Neural crest cell (in vitro differentiated cells): ENCODE results near the gene NANP. TPM values are rescaled to one million over a fixed set of nuclear protein-coding genes. Genes with fewer than 3 reads are reported as not detected.
"Not testable (repeated sequence)": the region's sequence is repeated elsewhere in the genome, so short reads cannot be mapped to it uniquely, and the experiment has no call there.

Experiments
- DNase-seq: peaks from one replicate; pipeline ENCODE4 v3.0.0; 2021; ENCODE audit warnings: low read depth, mixed read lengths, low spot score
- H3K27ac Mint-ChIP-seq: one replicate; pipeline ENCODE4 v1.8.0; 2021; ENCODE audit warnings: mild to moderate bottlenecking, mixed read lengths; ENCODE audit not compliant: unreplicated experiment
- H3K27me3 Mint-ChIP-seq: 2 replicates; pipeline ENCODE4 v1.8.0; 2021; ENCODE audit warnings: low read depth, mild to moderate bottlenecking, mixed read lengths
- H3K36me3 Mint-ChIP-seq: 2 replicates; pipeline ENCODE4 v1.8.0; 2021; ENCODE audit warnings: low read depth, mild to moderate bottlenecking, mixed read lengths
- H3K4me1 Mint-ChIP-seq: 2 replicates; pipeline ENCODE4 v1.8.0; 2021; ENCODE audit warnings: mixed read lengths
- H3K4me3 Mint-ChIP-seq: one replicate; pipeline ENCODE4 v1.8.0; 2021; ENCODE audit warnings: mild to moderate bottlenecking, mixed read lengths
- H3K9me3 Mint-ChIP-seq: 2 replicates; pipeline ENCODE4 v1.8.0; 2021; ENCODE audit warnings: mixed read lengths
- CTCF ChIP-seq: fragments of 200-600 bp; sonication (generic); conservative IDR thresholded peaks from 2 replicates; pipeline ENCODE4 v1.5.0; 2021; ENCODE audit warnings: antibody characterized with exemption, mild to moderate bottlenecking
- total RNA-seq: library from RNA; stranded (reverse); gene quantifications from 2 replicates; pipeline ENCODE4 v1.2.1, GENCODE V29; 2021

The NANP gene
- total RNA-seq, 1 donor from 2014 or later: 9.0 TPM

DNA sequence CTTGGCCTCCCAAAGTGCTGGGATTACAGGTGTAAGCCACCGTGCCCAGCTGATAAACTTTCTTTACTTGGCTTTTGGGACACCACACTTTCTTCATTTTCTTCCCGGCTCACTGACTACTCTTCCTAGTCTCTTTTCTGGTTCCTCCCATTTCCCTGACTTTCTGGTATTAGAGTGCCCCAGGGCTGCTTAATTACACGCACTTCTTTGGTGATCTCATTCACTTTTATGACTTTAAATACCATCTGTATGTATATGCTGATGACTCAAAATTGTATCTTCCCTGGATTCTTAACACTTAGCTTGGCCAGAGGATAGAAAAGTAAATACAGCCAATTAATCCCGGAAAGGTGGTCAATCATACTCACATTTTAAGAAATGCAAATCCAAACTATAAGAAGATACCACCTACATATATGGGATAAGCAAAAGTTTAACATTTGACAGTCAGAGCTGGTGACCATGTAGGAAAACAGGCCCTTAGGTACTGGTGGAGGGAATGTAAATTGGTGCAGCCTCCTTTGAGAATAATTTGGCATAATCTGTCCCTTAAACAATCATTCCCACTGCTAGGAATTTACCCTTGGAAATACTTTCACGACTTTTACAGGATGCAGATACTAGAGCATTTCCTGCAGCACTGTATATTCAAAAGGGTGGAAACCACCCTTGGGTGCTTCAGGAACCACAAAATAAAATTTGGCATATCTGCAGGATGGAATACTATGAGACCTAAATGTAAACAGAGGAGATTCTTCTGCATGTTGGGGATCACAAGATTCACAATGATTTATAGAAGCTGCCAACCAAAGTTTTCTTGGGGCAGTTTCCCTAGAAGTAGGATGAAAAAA lies 9.4 kb upstream of the NANP start:
- Mint-ChIP-seq H3K27me3 (no peaks in the 10 kb centered on the region), H3K4me3 (no peak overlapping the region), H3K9me3 (peaks cover 15% of the 10 kb centered on the region), H3K4me1 (no peaks in the 10 kb centered on the region), H3K36me3 (peaks cover 34% of the 10 kb centered on the region), H3K27ac (no peak overlapping the region)
- no peak for DNase-seq
- no peak for TF ChIP-seq CTCF

DNA sequence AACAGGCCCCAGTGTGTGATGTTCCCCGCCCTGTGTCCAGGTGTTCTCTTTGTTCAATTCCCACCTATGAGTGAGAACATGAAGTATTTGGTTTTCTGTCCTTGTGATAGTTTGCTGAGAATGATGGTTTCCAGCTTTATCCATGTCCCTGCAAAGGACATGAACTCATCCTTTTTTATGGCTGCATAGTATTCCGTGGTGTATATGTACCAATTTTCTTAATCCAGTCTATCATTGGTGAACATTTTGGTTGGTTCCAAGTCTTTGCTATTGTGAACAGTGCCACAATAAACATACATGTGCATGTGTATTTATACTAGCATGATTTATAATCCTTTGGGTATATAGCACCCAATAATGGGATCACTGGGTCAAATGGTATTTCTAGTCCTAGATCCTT lies 6.8 kb upstream of the NANP start:
- not testable (repeated sequence) for DNase-seq, H3K4me1 Mint-ChIP-seq, H3K27me3 Mint-ChIP-seq, H3K4me3 Mint-ChIP-seq, H3K27ac Mint-ChIP-seq
- Mint-ChIP-seq H3K9me3 (peaks cover 11% of the 10 kb centered on the region), H3K36me3 (peaks cover 23% of the 10 kb centered on the region)

GRCh38 chr20:25629816-25630499 lies 6.1 kb upstream of the NANP start:
- no peaks in the 10 kb centered on the region for H3K27me3 Mint-ChIP-seq
- no peak overlapping the region for H3K27ac Mint-ChIP-seq
- TF ChIP-seq CTCF: no peak
- H3K9me3 Mint-ChIP-seq: peaks cover 11% of the 10 kb centered on the region
- H3K36me3 Mint-ChIP-seq: peaks cover 18% of the 10 kb centered on the region
- no peaks in the 10 kb centered on the region for H3K4me1 Mint-ChIP-seq
- DNase-seq: no peak
- H3K4me3 Mint-ChIP-seq: no peak overlapping the region

- H3K27me3 Mint-ChIP-seq: no peaks in the 10 kb centered on the region
- peaks cover 22% of the 10 kb centered on the region for H3K4me1 Mint-ChIP-seq
- no peak for DNase-seq
- peaks cover 5% of the 10 kb centered on the region for H3K9me3 Mint-ChIP-seq
- no peak overlapping the region for H3K27ac Mint-ChIP-seq
- H3K4me3 Mint-ChIP-seq: peak overlapping the region; percentile 2
- TF ChIP-seq CTCF: no peak
- H3K36me3 Mint-ChIP-seq: peaks cover 16% of the 10 kb centered on the region
Observed at GRCh38 chr20:25626779-25627178, 3.0 kb upstream of the NANP start.

GRCh38 chr20:25624500-25624939 lies 706 bp upstream of the NANP start:
- H3K4me1 Mint-ChIP-seq: peaks cover 27% of the 10 kb centered on the region
- no peak for TF ChIP-seq CTCF
- H3K27ac Mint-ChIP-seq: peak overlapping the region; percentile 98
- DNase-seq: no peak
- H3K27me3 Mint-ChIP-seq: no peaks in the 10 kb centered on the region
- peaks cover 12% of the 10 kb centered on the region for H3K36me3 Mint-ChIP-seq
- peak overlapping the region; percentile 94 for H3K4me3 Mint-ChIP-seq
- peaks cover 5% of the 10 kb centered on the region for H3K9me3 Mint-ChIP-seq

GRCh38 chr20:25623225-25623735 lies 534 bp downstream of the NANP start:
- H3K27me3 Mint-ChIP-seq: no peaks in the 10 kb centered on the region
- DNase-seq: no peak
- H3K4me1 Mint-ChIP-seq: peaks cover 27% of the 10 kb centered on the region
- H3K4me3 Mint-ChIP-seq: peak overlapping the region; percentile 94
- H3K27ac Mint-ChIP-seq: peak overlapping the region; percentile 25
- H3K9me3 Mint-ChIP-seq: peaks cover 4% of the 10 kb centered on the region
- no peak for TF ChIP-seq CTCF
- H3K36me3 Mint-ChIP-seq: peaks cover 11% of the 10 kb centered on the region
